ENCODE measurements around the gene RYR3.

Gene RYR3

DNA sequence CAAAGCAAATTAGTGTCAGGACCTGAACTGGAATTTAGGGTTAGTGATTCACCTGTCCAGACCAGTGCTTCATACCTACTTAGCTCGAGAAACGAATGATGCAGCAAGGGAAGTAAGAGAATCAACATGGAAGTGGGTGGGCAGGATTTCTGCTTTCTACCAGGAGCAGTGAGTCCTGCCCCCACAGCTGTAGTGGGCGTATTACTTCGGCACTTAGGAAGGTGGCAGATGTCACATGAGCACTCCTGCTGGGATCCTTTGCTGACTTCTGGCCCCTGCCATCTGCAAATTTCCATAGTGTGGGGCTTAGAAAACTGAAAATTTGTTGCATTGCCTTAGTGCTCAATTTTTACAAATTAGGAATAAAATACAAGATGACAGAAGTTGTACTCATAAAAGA, 31.2 kb downstream of the RYR3 start:
- no peak overlapping the region for H3K4me3 ChIP-seq (replicated peaks; ENCODE audit: low read depth, low read length)
- H3K27me3 ChIP-seq (replicated peaks; ENCODE audit: control insufficient read depth, insufficient read depth, low read length) = peaks cover 1% of the 10 kb centered on the region
- H3K36me3 ChIP-seq (ENCODE audit: control insufficient read depth, insufficient read depth, low read length) = no peaks in the 10 kb centered on the region
- TF ChIP-seq, protein P1, sequence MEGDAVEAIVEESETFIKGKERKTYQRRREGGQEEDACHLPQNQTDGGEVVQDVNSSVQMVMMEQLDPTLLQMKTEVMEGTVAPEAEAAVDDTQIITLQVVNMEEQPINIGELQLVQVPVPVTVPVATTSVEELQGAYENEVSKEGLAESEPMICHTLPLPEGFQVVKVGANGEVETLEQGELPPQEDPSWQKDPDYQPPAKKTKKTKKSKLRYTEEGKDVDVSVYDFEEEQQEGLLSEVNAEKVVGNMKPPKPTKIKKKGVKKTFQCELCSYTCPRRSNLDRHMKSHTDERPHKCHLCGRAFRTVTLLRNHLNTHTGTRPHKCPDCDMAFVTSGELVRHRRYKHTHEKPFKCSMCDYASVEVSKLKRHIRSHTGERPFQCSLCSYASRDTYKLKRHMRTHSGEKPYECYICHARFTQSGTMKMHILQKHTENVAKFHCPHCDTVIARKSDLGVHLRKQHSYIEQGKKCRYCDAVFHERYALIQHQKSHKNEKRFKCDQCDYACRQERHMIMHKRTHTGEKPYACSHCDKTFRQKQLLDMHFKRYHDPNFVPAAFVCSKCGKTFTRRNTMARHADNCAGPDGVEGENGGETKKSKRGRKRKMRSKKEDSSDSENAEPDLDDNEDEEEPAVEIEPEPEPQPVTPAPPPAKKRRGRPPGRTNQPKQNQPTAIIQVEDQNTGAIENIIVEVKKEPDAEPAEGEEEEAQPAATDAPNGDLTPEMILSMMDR (IDR thresholded peaks at IDR 0.05; ENCODE audit: insufficient read depth, low read length, poor library complexity, severe bottlenecking) = no peak
- DNase-seq (ENCODE audit: extremely low read depth, insufficient read length) = no peak

DNA sequence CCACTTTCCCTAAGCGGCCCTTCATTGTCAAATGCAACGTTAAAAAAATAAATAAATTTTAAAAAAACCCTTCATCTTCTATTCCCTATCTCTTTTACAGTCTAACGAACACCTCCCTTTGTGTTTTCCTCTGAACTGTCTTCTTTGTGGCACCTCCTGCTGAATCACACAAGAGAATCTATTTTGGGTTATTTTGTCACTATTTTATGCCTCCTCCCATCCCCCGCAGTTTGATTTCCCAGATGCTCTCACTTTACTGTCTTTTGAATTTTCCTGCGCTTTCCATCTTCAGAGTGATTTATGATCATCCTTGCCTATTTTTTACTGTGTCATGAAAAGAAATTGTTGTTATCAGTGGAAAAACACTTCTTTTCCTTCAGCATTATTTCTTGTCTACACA, 32.5 kb downstream of the RYR3 start:
- Histone ChIP-seq H3K27me3 (replicated peaks; ENCODE audit: control insufficient read depth, insufficient read depth, low read length) (peaks cover 1% of the 10 kb centered on the region), H3K36me3 (ENCODE audit: control insufficient read depth, insufficient read depth, low read length) (no peaks in the 10 kb centered on the region), H3K4me3 (replicated peaks; ENCODE audit: low read depth, low read length) (no peak overlapping the region)
- TF ChIP-seq, protein P1 (IDR thresholded peaks at IDR 0.05; ENCODE audit: insufficient read depth, low read length, poor library complexity, severe bottlenecking) = no peak
- DNase-seq (ENCODE audit: extremely low read depth, insufficient read length) = no peak

DNA sequence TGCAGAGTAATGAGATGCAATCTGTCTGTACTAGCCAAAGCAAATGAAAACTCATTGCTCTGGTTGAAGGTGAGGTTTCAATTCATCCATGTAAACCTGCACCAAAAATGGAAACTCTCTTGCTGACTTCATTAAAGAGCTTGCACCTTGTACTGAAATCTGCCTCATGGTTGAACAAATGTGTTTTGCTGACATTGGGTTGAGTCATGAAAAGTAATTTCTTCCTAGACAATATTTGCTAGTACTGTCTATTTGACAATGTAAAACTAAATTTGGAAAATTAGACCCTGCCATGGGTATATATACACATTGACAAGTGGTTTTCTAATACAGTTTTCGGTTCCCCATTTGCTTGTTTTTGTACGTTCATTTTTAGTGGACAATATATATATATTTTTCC, 33.3 kb downstream of the RYR3 start:
- no peak overlapping the region for H3K4me3 ChIP-seq (replicated peaks; ENCODE audit: low read depth, low read length)
- H3K27me3 ChIP-seq (replicated peaks; ENCODE audit: control insufficient read depth, insufficient read depth, low read length) = peaks cover 1% of the 10 kb centered on the region
- TF ChIP-seq, protein P1 (IDR thresholded peaks at IDR 0.05; ENCODE audit: insufficient read depth, low read length, poor library complexity, severe bottlenecking) = no peak
- DNase-seq (ENCODE audit: extremely low read depth, insufficient read length) = peak; percentile 14
- H3K36me3 ChIP-seq (ENCODE audit: control insufficient read depth, insufficient read depth, low read length) = no peaks in the 10 kb centered on the region

DNA sequence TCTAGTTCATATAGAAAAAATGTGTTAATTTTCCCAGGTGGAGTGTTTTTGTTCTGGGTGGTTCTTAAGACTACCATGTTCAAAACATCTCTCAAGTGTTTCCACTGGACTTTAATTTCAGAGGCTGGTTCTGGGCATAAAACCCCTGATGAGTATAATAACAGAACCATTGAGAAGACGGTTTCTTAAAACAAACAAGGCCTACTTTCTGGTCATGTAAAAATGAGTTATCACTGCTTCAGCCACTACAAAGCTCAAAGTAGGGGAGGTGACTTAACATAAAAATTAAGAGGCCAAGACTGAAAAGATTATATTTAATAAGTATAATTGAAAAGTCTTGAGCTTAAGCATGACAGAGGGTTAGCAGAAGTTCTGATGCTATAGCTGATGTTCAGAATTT, 33.8 kb downstream of the RYR3 start:
- Histone ChIP-seq H3K4me3 (replicated peaks; ENCODE audit: low read depth, low read length) (no peak overlapping the region), H3K36me3 (ENCODE audit: control insufficient read depth, insufficient read depth, low read length) (no peaks in the 10 kb centered on the region), H3K27me3 (replicated peaks; ENCODE audit: control insufficient read depth, insufficient read depth, low read length) (peaks cover 1% of the 10 kb centered on the region)
- no peak for DNase-seq (ENCODE audit: extremely low read depth, insufficient read length)
- TF ChIP-seq, protein P1 (IDR thresholded peaks at IDR 0.05; ENCODE audit: insufficient read depth, low read length, poor library complexity, severe bottlenecking) = no peak

DNA sequence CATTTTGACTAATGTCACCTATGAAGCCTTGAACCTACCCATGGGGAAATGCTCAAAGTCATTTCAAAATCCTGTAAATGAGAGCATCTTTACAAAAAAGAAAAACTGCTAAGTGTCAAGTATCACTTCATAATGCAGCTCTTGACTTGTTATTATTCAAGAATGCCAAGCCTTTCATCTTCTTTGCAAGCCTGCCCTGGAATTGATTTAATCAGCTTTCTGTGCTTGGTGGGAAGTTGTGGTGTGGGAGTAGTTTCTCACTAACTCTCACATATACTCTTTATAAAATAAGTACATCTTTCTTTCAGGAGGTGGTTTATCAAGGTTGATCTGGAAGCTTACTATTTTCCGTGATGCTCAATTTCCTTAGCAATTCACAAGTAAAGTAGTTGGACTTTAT, 43.6 kb downstream of the RYR3 start:
- Histone ChIP-seq H3K4me3 (replicated peaks; ENCODE audit: low read depth, low read length) (no peak overlapping the region), H3K36me3 (ENCODE audit: control insufficient read depth, insufficient read depth, low read length) (no peaks in the 10 kb centered on the region), H3K27me3 (replicated peaks; ENCODE audit: control insufficient read depth, insufficient read depth, low read length) (no peaks in the 10 kb centered on the region; the same call in none of the 2 replicates)
- DNase-seq (ENCODE audit: extremely low read depth, insufficient read length) = no peak
- TF ChIP-seq, protein P1 (IDR thresholded peaks at IDR 0.05; ENCODE audit: insufficient read depth, low read length, poor library complexity, severe bottlenecking) = no peak

DNA sequence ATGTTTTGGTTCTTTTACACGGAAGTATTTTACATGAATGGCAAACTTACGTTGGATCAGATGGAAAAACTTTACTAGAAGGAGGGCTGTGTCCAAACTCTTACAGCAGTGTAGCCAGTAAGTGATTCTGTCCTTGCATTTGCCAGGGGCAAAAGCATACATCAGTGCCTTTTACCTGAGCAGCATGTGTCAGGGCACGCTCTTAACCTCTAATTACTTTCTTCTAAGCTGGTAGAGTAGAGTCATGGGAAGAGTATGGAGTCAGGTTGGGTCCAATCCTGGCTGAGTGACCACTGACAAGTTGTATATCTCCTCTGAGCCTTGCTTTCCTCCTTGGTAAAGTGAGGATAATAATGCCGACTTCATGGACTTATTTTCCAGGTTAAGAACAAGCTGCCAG, 47.1 kb downstream of the RYR3 start:
- Histone ChIP-seq H3K27me3 (replicated peaks; ENCODE audit: control insufficient read depth, insufficient read depth, low read length) (no peaks in the 10 kb centered on the region; the same call in none of the 2 replicates), H3K36me3 (ENCODE audit: control insufficient read depth, insufficient read depth, low read length) (no peaks in the 10 kb centered on the region), H3K4me3 (replicated peaks; ENCODE audit: low read depth, low read length) (no peak overlapping the region)
- TF ChIP-seq, protein P1 (IDR thresholded peaks at IDR 0.05; ENCODE audit: insufficient read depth, low read length, poor library complexity, severe bottlenecking) = no peak
- no peak for DNase-seq (ENCODE audit: extremely low read depth, insufficient read length)
